Mesendoderm (in vitro differentiated cells): ENCODE measurements around the gene SNX27.

Experiments used
- DNase-seq: peaks from one replicate; pipeline ENCODE4 v3.0.0; 2013
- H2AK5ac ChIP-seq: 2 replicates; pipeline ENCODE4 v1.6.1; 2013; ENCODE audit warnings: low read length, inconsistent platforms
- H2BK120ac ChIP-seq: 2 replicates; pipeline ENCODE4 v1.6.1; 2013; ENCODE audit warnings: low read depth, mild to moderate bottlenecking, low read length, moderate library complexity, mixed read lengths
- H2BK15ac ChIP-seq: replicated peaks from 2 replicates; pipeline ENCODE4 v1.6.1; 2013; ENCODE audit warnings: low read depth, mild to moderate bottlenecking, moderate library complexity
- H2BK5ac ChIP-seq: 2 replicates; pipeline ENCODE4 v1.6.1; 2013; ENCODE audit warnings: low read length, inconsistent platforms
- H3K18ac ChIP-seq: 2 replicates; pipeline ENCODE4 v1.6.1; 2013; ENCODE audit warnings: mild to moderate bottlenecking, low read length, mixed read lengths
- H3K23ac ChIP-seq: one replicate; pipeline ENCODE4 v1.6.1; 2013; ENCODE audit warnings: low read length
- H3K27ac ChIP-seq: 2 replicates; pipeline ENCODE4 v1.5.1; 2013; ENCODE audit warnings: low read depth, mild to moderate bottlenecking, inconsistent platforms, low read length, moderate library complexity
- H3K27me3 ChIP-seq: 2 replicates; pipeline ENCODE4 v1.6.1; 2013; ENCODE audit warnings: low read length, control low read depth, mild to moderate bottlenecking, inconsistent platforms; ENCODE audit not compliant: insufficient read depth, poor library complexity
- H3K36me3 ChIP-seq: 2 replicates; pipeline ENCODE4 v1.6.1; 2013; ENCODE audit warnings: low read length, inconsistent platforms; ENCODE audit not compliant: control insufficient read depth, insufficient read depth
- H3K4ac ChIP-seq: one replicate; pipeline ENCODE4 v1.6.1; 2013; ENCODE audit warnings: low read depth, mild to moderate bottlenecking, low read length, moderate library complexity
- H3K4me1 ChIP-seq: 2 replicates; pipeline ENCODE4 v1.6.1; 2013; ENCODE audit warnings: low read depth, low read length, inconsistent platforms; ENCODE audit not compliant: control insufficient read depth
- H3K4me2 ChIP-seq: 2 replicates; pipeline ENCODE4 v1.6.1; 2013; ENCODE audit warnings: low read length
- H3K4me3 ChIP-seq: 2 replicates; pipeline ENCODE4 v1.5.1; 2013; ENCODE audit warnings: mild to moderate bottlenecking, low read length
- H3K56ac ChIP-seq: one replicate; pipeline ENCODE4 v1.6.1; 2013; ENCODE audit warnings: low read length
- H3K79me1 ChIP-seq: 2 replicates; pipeline ENCODE4 v1.6.1; 2013; ENCODE audit warnings: low read length, inconsistent platforms
- H3K79me2 ChIP-seq: 2 replicates; pipeline ENCODE4 v1.6.1; 2013; ENCODE audit warnings: mild to moderate bottlenecking, low read length; ENCODE audit not compliant: control insufficient read depth, insufficient read depth
- H3K9ac ChIP-seq: 2 replicates; pipeline ENCODE4 v1.6.1; 2013; ENCODE audit warnings: low read length, inconsistent platforms
- H4K5ac ChIP-seq: one replicate; pipeline ENCODE4 v1.6.1; 2013; ENCODE audit warnings: low read length
- H4K8ac ChIP-seq: one replicate; pipeline ENCODE4 v1.6.1; 2013; ENCODE audit warnings: low read depth, mild to moderate bottlenecking, control low read depth, low read length, moderate library complexity
- WGBS: extraction: QIAGEN DNeasy Blood & Tissue Kit; methylation state at CpG from one replicate; pipeline ENCODE4 v1.1.7; 2013; ENCODE audit warnings: low lambda C conversion rate, missing lambda C conversion rate; ENCODE audit not compliant: insufficient coverage; ENCODE audit errors: extremely low coverage; 5-methylcytosine and 5-hydroxymethylcytosine counted together

Gene SNX27

GRCh38 chr1:151619489-151620093 lies 7.7 kb downstream of the SNX27 start:
- no peak overlapping the region for H3K4ac ChIP-seq
- H3K56ac ChIP-seq = no peak overlapping the region
- H3K79me2 ChIP-seq = peaks cover 18% of the 10 kb centered on the region
- no peaks in the 10 kb centered on the region for H3K27me3 ChIP-seq
- H2BK15ac ChIP-seq = no peak overlapping the region
- peaks cover 2% of the 10 kb centered on the region for H3K79me1 ChIP-seq
- peaks cover 3% of the 10 kb centered on the region for H3K4me1 ChIP-seq
- H3K4me3 ChIP-seq = no peak overlapping the region
- peak; percentile 45 for DNase-seq
- no peak overlapping the region for H3K9ac ChIP-seq
- no peak overlapping the region for H3K23ac ChIP-seq
- no peaks in the 10 kb centered on the region for H3K36me3 ChIP-seq
- H3K27ac ChIP-seq = no peak overlapping the region
- no peak overlapping the region for H2AK5ac ChIP-seq
- H2BK120ac ChIP-seq = no peak overlapping the region
- no peak overlapping the region for H3K4me2 ChIP-seq
- no peak overlapping the region for H3K18ac ChIP-seq
- no peak overlapping the region for H4K8ac ChIP-seq
- H4K5ac ChIP-seq = no peak overlapping the region
- H2BK5ac ChIP-seq = no peak overlapping the region
- no CpG with 5 or more reads among the region's 6 CpGs for WGBS

GRCh38 chr1:151620286-151620685 lies 8.4 kb downstream of the SNX27 start:
- Histone ChIP-seq H2AK5ac (no peak overlapping the region), H2BK120ac (no peak overlapping the region), H3K4me2 (no peak overlapping the region), H3K79me2 (peaks cover 16% of the 10 kb centered on the region), H4K8ac (no peak overlapping the region), H3K4ac (no peak overlapping the region), H2BK5ac (no peak overlapping the region), H3K23ac (no peak overlapping the region), H3K4me1 (peaks cover 3% of the 10 kb centered on the region), H2BK15ac (no peak overlapping the region), H3K4me3 (no peak overlapping the region), H3K79me1 (no peaks in the 10 kb centered on the region), H3K36me3 (no peaks in the 10 kb centered on the region), H3K56ac (no peak overlapping the region), H4K5ac (no peak overlapping the region), H3K18ac (no peak overlapping the region), H3K27me3 (no peaks in the 10 kb centered on the region), H3K27ac (no peak overlapping the region), H3K9ac (no peak overlapping the region)
- no CpG with 5 or more reads among the region's 2 CpGs for WGBS
- no peak for DNase-seq

GRCh38 chr1:151621351-151621750 lies 9.5 kb downstream of the SNX27 start:
- Histone ChIP-seq H3K9ac (no peak overlapping the region), H3K18ac (no peak overlapping the region), H3K4me3 (no peak overlapping the region), H3K27me3 (no peaks in the 10 kb centered on the region), H2BK5ac (no peak overlapping the region), H3K56ac (peak overlapping the region; percentile 57), H4K5ac (no peak overlapping the region), H2BK120ac (no peak overlapping the region), H3K4me1 (peaks cover 3% of the 10 kb centered on the region), H3K79me1 (no peaks in the 10 kb centered on the region), H2AK5ac (no peak overlapping the region), H3K27ac (no peak overlapping the region), H3K4ac (no peak overlapping the region), H3K4me2 (no peak overlapping the region), H4K8ac (no peak overlapping the region), H3K23ac (no peak overlapping the region), H2BK15ac (no peak overlapping the region), H3K79me2 (peaks cover 16% of the 10 kb centered on the region), H3K36me3 (no peaks in the 10 kb centered on the region)
- WGBS = no CpG with 5 or more reads among the region's 2 CpGs
- no peak for DNase-seq

GRCh38 chr1:151624783-151625182 lies 12.9 kb downstream of the SNX27 start:
- H3K27me3 ChIP-seq = no peaks in the 10 kb centered on the region
- H3K4me2 ChIP-seq = no peak overlapping the region
- no peak overlapping the region for H3K18ac ChIP-seq
- no peak overlapping the region for H3K27ac ChIP-seq
- H3K79me1 ChIP-seq = no peaks in the 10 kb centered on the region
- H4K5ac ChIP-seq = no peak overlapping the region
- H2BK120ac ChIP-seq = no peak overlapping the region
- DNase-seq = no peak
- no peak overlapping the region for H3K56ac ChIP-seq
- H2BK5ac ChIP-seq = no peak overlapping the region
- H3K9ac ChIP-seq = no peak overlapping the region
- H2BK15ac ChIP-seq = no peak overlapping the region
- H3K23ac ChIP-seq = no peak overlapping the region
- no peak overlapping the region for H3K4ac ChIP-seq
- H4K8ac ChIP-seq = no peak overlapping the region
- peaks cover 5% of the 10 kb centered on the region for H3K79me2 ChIP-seq
- no CpG with 5 or more reads among the region's 3 CpGs for whole genome bisulfite sequencing
- H3K36me3 ChIP-seq = no peaks in the 10 kb centered on the region
- no peaks in the 10 kb centered on the region for H3K4me1 ChIP-seq
- no peak overlapping the region for H2AK5ac ChIP-seq
- no peak overlapping the region for H3K4me3 ChIP-seq

DNA sequence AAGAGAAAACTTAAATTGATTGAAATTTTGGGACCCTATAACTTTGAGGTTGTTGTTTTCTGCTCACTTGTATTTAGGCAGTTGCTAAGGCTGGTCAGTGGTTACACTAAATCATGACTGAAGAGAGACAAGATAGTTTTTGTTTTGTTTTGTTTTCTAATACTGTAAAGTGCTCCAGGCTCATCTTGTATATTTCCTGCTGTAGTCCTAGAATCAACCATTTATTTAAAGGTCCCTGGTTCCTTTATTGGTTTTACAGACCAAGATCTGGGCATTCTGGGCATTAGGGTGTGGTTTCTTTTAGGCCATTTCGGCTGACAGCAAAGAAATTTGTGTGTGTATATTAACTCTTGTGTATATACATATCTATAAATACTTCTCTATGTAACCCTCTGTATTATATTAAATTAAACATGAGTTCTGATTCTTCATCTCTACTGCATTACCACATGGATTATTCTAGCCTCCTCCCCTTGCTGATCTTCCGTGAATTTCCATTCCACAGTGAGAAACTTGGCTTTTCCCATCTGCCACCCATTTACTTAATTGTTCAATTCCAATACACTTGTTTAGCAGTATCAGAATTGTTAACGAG lies 15.0 kb downstream of the SNX27 start:
- no peaks in the 10 kb centered on the region for H3K27me3 ChIP-seq
- H2BK5ac ChIP-seq = no peak overlapping the region
- no peak overlapping the region for H2AK5ac ChIP-seq
- no peak overlapping the region for H3K23ac ChIP-seq
- H2BK15ac ChIP-seq = no peak overlapping the region
- no peak overlapping the region for H4K5ac ChIP-seq
- no peak overlapping the region for H3K18ac ChIP-seq
- no peak overlapping the region for H3K4me3 ChIP-seq
- H2BK120ac ChIP-seq = no peak overlapping the region
- no peak overlapping the region for H3K4me2 ChIP-seq
- no peak overlapping the region for H3K9ac ChIP-seq
- H3K36me3 ChIP-seq = no peaks in the 10 kb centered on the region
- WGBS = no CpG with 5 or more reads among the region's 3 CpGs
- H3K56ac ChIP-seq = no peak overlapping the region
- no peaks in the 10 kb centered on the region for H3K4me1 ChIP-seq
- no peaks in the 10 kb centered on the region for H3K79me2 ChIP-seq
- no peak for DNase-seq
- no peak overlapping the region for H4K8ac ChIP-seq
- no peak overlapping the region for H3K4ac ChIP-seq
- no peak overlapping the region for H3K27ac ChIP-seq
- H3K79me1 ChIP-seq = no peaks in the 10 kb centered on the region

GRCh38 chr1:151629278-151629677 lies 17.4 kb downstream of the SNX27 start:
- Histone ChIP-seq H3K4me2 (no peak overlapping the region), H3K4ac (no peak overlapping the region), H2BK120ac (no peak overlapping the region), H3K27ac (no peak overlapping the region), H2BK15ac (no peak overlapping the region), H3K36me3 (no peaks in the 10 kb centered on the region), H4K8ac (no peak overlapping the region), H3K27me3 (no peaks in the 10 kb centered on the region), H4K5ac (no peak overlapping the region), H3K79me2 (no peaks in the 10 kb centered on the region), H3K79me1 (no peaks in the 10 kb centered on the region), H2BK5ac (no peak overlapping the region), H3K56ac (no peak overlapping the region), H3K23ac (no peak overlapping the region), H3K18ac (no peak overlapping the region), H3K4me1 (no peaks in the 10 kb centered on the region), H2AK5ac (no peak overlapping the region), H3K9ac (no peak overlapping the region), H3K4me3 (no peak overlapping the region)
- no CpG with 5 or more reads among the region's 9 CpGs for WGBS
- DNase-seq = no peak
